Measurements from ENCODE around the gene ADRB1.

DNA sequence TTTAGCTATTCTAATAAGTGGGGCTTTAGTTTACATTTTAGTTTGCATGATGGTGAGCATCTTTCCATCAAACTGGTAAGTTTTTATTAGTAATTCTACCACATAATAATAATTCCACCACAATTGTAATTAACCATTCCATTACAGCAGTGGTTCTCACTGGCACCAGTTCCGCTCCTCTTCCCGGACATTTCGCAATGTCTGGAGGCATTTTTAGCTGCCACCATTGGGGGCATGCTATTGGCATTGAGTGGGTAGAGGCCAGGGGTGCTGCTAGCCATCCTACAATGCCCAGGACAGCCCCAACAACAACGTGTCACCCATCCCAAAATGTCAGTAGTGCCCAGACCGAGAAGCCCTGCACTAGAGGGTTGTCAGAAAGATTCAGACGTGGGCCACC lies 31.4 kb downstream of the ADRB1 start:
- TF ChIP-seq, protein P1, sequence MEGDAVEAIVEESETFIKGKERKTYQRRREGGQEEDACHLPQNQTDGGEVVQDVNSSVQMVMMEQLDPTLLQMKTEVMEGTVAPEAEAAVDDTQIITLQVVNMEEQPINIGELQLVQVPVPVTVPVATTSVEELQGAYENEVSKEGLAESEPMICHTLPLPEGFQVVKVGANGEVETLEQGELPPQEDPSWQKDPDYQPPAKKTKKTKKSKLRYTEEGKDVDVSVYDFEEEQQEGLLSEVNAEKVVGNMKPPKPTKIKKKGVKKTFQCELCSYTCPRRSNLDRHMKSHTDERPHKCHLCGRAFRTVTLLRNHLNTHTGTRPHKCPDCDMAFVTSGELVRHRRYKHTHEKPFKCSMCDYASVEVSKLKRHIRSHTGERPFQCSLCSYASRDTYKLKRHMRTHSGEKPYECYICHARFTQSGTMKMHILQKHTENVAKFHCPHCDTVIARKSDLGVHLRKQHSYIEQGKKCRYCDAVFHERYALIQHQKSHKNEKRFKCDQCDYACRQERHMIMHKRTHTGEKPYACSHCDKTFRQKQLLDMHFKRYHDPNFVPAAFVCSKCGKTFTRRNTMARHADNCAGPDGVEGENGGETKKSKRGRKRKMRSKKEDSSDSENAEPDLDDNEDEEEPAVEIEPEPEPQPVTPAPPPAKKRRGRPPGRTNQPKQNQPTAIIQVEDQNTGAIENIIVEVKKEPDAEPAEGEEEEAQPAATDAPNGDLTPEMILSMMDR (IDR thresholded peaks at IDR 0.05): no peak
- TF ChIP-seq POLR2AphosphoS5 (IDR thresholded peaks at IDR 0.05): no peak

Data from breast epithelium (tissue), 3 donors.